ENCODE data around the gene ASAP2.
A peak's percentile ranks its signal among the peaks of the same experiment; 100 is the strongest.

The ASAP2 gene

DNA sequence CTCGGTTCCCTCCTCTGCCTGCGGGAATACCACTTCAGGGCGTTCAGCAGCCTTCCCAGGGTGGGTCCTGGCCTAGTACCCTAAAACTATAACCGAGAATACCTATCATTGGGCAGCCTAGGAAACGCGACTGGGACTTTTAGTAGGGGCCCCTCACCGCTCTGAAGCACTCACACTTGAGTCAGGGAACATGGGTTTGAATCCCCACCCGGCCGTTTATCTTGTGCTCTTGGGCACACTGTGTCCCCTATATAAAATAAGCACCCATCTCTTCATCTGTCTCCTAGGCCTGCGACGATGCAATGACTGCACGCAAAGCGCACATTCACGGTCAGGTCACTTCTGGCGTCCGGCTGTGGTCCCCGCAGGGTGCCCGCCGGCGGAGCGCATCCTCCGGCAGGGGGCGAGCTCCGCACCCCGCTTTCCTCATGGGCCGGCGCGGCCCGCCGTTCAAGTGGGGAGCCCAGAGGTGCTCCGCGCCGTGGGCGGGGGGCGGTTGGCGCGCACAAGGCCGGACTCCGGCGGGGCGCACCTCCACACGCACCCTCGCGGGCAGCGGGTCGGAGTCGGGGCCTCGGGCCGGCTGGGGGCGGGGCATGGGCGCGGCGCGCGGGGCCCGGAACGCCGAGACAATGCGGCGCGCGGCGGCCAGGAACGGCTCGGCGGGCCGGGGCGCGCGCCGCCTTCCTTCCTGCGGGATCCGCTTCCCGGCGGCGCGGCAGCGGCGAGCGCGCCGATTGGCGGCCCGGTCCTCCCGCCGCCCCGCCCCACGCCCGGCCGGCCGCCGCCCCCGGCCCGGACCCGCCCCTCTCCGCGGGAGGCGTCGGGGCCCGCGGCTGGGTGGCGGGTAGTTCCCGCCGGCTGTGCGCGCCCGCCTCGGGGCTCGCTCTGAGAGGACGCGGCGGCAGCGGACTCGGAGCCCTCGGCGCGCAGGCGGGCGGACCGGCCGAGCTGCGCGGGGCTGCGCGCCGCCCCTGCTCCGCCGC, at the start of gene ASAP2:
TSS of gene ASAP2 (plus strand) at position 850 of the 986 bp plus-strand sequence. CDS start 293 bp downstream, outside the sequence.
- DNase-seq = peak; percentile 46

DNA sequence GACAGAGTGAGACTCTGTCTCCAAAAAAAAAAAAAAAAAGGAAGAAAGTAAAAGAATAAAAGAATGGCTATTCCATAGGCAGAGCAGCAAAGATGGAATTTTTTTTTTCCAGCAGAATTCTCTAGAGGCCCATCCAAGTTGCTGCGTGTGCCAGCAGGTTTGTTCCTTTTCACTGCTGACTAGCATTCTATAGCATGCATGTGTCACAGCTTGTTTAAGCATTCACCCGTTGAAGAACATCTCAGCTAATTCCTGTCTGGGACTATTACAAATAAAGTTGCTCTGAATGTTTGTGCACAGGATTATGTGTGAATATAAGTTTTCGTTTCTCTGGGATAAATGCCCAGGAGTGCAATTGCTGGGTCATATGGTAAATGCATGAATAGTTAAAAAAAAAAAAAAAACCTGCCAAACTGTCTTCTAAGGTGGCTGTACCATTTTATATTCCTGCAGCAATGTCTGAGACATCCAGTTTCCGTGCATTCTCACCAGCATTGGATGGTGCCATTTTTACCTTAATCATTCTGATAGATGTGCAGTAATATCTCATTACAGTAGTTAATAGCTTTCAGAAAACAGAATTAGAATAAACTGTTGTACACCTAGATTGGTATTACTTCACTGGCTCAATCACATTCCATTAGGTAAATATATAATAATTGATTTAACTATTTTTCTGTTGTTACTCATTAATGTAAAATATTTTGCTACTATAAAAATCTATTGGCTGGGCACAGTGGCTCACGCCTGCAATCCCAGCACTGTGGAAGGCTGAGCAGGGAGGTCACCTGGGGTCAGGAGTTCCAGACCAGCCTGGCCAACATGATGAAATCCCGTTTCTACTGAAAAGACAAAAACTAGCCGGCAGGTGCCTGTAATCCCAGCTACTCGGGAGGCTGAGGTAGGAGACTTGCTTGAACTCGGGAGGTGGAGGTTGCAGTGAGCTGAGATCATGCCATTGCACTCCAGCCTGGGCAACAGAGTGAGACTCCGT, 47.5 kb upstream of the ASAP2 start:
- DNase-seq = no peak

DNA sequence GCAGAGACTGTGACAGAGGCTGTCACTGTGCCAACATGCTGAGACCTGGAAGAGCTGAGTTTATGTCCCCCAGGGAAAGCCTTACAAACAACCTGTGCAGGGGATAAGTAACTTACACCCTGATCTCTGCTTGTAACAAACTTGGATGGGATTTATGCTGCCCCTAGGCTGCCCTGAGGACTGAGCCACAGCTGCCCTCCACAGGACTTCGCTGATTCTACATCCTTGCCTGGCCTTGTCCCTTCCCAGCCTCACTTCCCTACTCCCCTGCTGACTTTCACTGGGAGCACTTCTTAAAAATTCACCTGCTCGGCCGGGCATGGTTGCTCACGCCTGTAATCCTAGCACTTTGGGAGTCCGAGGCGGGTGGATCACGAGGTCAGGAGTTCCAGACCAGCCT, 45.9 kb upstream of the ASAP2 start:
- no peak for DNase-seq

DNA sequence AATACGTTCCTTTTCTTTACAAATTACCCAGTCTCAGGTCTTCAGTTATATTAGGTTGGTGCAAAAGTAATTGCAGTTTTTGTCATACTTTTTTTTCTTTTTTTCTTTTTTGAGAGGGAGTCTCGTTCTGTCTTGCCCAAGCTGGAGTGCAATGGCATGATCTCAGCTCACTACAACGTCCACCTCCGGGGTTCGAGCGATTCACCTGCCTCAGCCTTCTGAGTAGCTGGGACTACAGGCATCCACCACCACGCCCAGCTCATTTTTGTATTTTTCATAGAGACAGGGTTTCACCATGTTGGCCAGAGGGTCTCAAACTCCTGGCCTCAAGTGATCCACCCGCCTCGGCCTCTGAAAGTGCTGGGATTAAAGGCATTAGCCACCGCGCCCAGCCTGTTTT, 43.8 kb upstream of the ASAP2 start:
- no peak for DNase-seq

DNA sequence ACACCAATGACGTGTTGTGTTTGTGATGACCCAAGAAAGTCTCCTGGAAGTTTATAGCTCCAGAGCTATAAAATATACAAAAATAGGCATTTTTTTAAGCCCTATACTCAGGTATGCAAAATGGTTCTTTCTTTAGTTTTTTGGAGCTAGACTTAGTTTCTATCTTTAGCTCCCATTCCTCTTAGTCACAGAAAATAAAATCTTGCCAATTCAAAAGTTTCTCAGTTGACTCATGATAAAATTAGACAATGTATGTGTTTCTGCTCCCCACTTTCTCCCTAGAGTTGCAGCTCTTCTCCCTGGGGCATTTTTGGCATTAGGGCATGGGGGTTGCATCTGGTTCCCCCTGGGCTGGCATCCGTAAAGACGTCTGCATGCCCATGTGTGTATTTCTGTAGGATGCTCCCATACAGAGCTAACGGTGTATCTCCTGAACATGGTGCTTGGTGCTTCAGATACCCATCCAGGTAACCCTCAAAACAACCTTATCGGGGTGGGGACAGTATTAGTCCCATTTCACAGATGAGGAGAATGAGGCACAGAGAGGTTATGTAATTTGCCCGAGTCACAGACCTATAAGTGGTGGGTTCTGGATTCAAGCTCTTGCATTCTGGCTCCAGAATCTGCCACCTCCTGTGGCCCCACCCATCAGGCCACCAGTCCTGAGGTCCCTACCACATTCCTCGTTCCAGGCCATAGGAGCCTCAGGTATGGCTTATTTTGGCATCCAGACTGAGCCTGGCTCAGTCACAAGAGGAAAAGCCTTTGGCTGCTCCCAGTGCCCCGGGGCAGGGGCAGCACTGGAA, 43.1 kb upstream of the ASAP2 start:
- no peak for DNase-seq

DNA sequence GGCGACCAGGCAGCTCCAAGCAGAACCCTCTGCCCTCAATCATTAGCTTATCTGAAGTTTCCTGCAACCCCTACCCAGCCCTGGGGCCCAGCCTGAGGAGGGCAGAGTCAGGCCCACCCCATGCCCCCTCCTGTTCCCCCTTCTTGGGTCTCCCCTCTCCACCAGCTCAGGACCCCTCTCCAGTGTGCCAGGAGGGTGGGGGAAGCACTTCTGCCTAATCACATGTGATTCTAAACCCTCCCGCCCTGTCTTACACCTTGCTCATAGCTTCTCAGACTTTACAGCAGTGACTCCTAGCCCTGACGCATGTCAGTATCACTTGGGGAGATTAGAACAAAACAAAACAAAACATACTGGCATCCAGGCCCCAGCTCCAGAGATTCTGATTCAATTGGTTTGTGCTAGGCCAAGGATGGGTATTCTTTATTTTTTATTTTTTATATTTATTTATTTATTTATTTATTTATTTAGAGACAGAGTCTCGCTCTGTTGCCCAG, 42.5 kb upstream of the ASAP2 start:
- no peak for DNase-seq

DNA sequence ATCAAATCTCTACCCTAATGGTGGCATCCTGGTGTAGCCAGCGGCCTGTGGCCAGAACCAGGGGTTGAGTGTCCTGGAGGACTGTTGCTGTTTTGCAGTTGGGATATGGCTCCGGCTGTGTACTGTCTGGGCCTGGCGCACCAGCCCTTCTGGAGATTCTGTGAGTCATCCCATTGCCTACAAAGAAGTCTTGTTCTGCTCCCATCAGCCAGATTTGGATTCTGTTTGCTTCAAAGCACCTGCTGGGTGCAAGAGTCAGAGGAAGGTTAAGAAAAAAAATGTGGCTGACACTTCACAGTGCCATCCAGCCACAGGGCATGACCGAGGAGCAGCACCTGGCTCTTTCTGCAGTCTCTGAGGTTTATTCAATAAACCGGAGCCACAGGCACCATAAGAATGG, 41.0 kb upstream of the ASAP2 start:
- no peak for DNase-seq

DNA sequence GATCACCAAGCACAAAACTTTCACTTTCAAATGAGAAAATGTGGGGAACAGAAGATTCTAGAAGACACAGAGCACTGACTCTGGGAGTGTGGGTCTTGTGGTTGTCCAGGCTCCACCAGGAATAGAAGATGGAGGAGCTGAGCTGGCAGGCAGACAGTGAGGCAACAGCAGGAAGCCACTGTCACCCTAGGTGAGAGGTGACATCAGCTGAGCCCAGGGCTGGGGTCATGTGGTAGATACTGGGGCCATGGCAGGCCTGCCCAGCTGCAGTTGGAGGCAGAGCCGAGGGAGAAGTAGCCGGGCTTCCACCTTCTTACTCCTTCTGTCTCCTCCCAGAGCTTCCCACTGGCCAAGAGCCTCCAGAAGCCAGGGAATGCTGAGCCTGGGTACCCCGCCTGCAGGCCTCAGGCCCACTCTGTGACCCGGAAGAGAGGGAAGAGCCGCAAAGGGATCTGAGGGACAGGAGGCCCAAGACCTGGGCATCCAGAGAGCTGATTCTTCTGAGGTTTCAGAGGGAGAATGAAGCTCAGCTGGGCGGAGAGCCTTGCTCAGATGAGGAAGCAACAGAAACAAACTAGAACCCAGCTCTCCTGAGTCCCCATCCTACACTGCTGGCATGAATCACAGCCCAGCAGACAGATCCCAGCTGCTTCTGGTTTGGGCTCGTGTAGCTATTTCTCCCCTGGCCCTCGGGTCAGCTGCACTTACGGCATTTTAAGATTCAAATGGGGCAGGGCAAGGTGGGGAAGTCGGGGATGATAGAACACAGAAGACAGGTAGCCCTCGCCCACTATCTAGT, 39.8 kb upstream of the ASAP2 start:
- DNase-seq = no peak

DNA sequence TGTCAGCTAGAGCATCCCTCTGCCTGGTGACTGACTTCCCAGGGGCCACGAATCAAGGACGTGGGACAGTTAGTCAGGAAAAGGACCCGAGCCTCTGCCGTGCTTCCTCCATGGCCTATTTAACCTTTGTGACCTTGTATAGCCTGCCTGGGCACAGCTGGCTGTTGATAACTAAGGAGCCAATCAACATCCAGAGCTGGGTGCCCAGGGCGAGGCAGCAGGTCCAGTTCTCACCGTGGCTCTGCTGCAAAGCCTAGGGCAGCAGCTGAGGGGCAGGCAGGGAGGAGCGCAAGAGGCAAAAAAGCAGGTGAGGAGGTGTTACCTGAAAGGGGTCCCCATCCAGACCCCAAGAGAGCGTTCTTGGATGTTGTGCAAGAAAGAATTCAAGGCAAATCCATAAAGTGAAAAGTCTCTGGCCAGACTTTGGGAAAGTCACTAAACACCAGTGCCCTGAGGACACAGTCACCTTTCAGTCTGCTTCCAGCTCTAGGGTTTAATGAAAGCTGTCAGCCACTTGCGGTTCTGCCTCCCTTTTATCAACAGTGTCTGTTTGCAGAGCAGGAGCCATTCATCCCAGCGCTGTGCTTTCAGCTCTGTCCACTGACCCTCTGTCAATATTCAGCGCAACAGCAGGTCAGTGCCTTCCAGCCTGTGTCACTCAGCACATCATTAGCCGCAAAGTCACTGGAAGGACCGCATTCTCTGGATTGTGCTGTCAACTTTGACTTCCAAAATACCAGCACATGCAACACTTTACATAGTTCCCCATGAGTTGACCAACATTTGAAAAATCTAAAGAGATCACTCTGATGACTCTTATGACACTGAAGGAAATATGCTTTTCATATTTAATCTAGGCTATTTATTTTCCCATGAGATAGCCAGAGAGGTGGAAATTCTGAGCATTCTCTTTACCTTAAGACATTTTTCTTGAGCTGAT, 38.6 kb upstream of the ASAP2 start:
- no peak for DNase-seq

DNA sequence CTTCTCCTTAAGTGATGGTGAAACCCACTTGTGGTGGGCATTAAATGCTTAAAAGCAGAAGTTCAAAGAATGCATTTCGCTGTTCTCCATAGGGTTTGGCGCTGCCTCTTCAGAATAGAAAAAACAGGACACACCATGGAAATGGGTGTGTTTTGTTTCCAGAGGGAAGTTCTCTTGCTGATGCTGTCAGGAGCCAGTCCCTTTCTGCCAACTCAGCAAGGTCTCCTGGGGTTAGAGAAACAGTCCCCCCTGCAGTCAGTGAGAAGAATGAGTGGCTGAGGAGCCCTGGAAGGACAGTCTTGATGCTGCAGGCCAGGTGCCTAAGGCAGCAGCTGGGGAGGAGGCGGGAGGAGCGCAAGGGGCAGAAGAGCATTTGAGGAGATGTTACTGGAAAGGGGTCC, 37.8 kb upstream of the ASAP2 start:
- DNase-seq = no peak

DNA sequence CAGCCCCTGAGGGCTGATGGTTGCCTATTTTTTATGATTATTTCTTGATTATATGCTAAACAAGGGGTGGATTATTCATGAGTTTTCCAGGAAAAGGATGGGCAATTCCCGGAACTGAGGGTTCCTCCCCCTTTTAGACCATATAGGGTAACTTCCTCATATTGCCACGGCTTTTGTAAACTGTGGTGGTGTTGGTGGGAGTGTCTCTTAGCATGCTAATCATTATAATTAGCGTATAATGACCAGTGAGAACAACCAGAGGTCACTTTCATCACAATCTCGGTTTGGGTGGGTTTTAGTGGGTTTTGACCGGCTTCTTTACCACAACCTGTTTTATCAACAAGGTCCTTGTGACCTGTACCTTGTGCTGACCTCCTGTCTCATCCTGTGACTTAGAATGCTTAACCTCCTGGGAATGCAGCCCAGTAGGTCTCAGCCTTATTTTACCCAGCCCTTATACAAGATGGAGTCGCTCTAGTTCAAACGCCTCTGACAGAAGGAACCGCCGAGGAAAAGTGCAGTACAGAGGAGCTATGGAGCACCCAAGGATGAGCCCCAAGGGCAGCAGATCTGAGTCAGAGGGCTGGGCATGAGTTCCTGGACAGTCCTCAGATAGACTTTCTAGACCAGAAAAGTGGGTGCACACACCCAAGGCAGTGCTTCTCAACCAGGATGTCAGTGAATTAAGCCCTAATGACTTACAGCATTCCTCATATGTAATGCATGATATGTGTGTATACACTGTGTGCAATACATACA, 37.1 kb upstream of the ASAP2 start:
- no peak for DNase-seq

DNA sequence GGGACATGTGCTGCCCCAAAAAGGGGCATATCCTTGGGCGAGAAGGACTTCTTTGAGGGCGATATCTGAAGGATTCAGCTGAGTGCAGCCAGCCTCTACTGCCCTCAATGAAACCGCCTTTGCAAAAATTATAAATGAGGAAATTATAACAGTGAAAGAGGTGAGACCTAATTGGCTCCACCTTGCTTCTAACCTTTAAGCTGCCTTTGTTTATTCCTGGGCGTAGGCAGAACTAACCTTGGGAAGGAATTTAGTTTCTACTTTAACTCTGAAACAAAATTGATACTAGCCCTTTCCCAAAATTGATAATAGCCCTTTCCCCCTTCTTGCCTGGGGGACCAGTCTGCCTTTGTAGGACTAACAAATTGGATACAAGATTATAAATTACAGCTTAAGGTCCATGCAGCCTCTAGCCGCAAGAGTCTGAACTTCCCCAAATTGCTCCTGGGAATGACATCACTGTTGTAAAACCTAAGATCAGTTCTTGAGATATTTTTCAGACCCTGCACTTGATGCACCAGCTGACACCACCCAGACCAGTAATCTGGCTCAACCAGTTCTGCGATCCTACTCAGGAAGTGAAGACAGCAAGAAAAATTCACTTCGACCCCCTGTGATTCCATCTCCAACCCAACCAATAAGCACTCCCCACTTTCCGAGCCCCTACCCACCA, 36.0 kb upstream of the ASAP2 start:
- DNase-seq = no peak

DNA sequence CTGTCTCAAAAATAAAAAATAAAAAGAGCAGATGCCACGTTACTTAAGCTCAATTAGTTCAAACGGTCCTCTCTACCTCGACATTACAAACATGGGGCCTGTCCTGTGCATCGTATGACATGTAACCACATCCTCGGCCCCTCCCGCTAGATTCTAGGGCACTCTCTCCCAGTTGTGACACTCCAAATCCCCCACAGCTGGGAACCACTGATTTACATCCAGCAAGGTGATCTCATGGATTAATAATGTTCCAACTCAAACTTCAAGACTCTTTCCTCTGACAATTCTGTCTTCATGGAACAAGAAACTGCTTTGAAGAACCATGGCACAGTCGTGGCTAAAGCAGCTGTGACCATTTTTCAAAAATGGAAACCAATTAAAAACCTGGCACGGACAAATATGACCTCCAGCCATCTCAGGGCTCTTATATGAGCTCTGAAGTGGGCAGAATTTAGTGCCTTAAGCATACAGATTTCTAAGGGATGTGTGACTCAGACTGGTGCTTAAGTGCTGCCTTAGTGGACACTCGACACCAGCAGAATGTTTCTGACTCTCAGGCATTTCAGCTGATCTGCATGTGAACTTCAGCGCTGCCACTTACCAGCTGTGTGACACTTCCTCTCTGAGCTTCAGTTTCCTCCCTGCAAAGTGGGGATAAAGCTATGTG, 31.7 kb upstream of the ASAP2 start:
- DNase-seq = no peak

DNA sequence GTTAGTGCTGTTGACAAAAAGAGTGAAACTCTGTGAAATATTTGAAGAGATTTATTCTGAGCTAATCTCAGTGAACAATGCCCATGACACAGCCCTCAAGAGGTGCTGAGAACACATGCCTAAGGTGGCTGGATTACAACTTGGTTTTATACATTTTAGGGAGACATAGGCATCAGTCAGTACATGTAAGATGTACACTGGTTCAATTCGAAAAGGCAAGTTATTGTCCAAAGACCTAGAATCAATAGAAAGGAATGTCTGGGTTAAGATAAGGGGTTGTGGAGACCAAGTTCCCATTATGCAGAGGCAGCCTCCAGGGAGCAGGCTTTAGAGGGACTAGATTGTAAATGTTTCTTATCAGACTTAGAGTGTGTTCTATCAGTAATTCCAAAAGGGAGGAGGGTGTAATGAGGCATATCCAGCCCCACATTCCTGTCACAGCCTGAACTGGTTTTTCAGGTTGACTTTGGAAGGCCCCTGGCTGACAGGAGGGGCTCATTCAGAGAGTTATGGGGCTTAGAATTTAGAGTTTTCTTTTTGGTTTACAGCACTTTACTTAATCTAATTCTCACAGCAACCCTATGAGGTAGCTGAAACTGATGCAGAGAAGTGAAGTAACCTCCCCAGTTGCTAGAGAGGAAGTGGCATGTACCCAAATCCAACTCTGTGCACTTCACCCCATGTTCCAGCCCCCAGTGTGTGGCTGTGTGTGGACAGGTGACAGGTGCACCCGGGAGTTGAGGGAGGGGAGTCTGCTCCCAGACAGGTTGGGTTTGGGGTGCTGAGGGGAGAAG, 28.3 kb upstream of the ASAP2 start:
- no peak for DNase-seq

DNA sequence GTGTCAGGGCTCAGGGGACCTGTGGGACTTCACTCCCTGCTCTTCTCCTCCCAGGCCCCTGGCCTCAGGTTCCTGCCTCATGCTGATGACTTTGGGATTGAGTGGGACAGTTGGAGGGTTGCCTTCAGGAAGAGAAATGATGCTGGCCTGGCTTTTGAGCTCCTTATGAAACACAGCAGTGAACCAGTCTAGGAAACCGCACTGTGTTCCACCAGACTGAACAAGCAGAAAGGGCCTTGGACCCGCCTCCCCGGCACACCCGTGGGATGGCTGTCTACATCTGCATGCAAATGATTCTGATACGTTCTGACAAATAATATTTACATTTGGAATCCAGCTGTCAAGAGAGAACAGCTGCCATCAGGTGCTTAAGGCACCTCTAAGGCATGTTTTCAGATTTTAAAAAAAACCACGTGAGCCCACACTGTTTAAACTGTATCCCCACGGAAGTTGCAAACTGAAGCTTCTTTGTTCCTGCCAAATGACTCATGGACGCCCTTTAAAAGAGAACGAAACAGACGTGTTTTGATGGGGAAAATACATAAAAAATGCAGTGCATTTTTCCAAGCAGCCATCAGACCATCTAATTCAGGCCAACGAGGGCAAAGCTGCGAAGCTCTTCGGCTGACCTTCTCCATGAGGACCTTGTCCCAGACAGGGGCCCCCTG, 27.6 kb upstream of the ASAP2 start:
- DNase-seq = no peak

DNA sequence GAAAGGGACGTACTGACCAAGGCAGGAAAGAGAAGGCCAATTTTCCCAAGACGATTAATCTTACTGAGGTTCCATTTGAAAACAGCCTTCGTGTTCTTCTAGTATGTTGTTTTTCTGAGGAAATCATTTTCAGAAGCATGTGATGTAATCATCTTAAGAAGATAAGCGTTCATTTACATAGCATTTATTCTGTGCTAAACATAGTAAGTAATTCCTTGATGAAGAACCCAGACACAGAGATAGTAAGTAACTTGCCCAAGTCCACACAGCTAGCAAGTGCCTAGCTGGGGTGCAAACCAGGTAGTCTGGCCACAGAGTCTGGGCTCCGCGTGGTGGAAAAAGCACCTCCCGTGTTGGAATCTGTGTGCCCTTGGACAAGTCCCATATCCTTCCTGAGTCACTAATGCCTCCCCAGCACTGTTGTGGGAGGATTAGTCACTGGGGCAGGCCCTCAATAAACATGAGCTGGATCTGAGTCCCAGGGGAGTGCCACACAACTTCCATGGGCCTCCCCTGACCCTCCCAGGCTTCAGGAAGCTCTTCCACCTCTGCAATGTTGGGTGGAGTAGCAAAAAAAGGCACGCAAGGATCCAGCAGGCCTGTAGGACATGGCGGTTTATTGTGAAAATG, 26.9 kb upstream of the ASAP2 start:
- no peak for DNase-seq

All from stimulated activated CD4-positive, alpha-beta T cell treated with anti-CD3 and anti-CD28 coated beads, Interleukin-4, amount 100 ng/mL, for 1 hour (primary cell).